AG09319 (cell line): ENCODE results near the gene NPAS1.

ENCODE experiments used
- DNase-seq: peaks from one replicate; pipeline ENCODE4 v3.0.0-alpha.2; 2010; ENCODE audit warnings: low read depth; ENCODE audit errors: extremely low read depth
- TF ChIP-seq, protein P1 (sequence below): IDR thresholded peaks from 2 replicates; pipeline ENCODE4 v1.5.1; 2011; ENCODE audit warnings: low read depth, mild to moderate bottlenecking, inconsistent platforms, low read length, moderate library complexity

Gene NPAS1

GRCh38 chr19:47027586-47028088 lies 8.0 kb downstream of the NPAS1 start:
- DNase-seq: no peak
- TF ChIP-seq, protein P1, sequence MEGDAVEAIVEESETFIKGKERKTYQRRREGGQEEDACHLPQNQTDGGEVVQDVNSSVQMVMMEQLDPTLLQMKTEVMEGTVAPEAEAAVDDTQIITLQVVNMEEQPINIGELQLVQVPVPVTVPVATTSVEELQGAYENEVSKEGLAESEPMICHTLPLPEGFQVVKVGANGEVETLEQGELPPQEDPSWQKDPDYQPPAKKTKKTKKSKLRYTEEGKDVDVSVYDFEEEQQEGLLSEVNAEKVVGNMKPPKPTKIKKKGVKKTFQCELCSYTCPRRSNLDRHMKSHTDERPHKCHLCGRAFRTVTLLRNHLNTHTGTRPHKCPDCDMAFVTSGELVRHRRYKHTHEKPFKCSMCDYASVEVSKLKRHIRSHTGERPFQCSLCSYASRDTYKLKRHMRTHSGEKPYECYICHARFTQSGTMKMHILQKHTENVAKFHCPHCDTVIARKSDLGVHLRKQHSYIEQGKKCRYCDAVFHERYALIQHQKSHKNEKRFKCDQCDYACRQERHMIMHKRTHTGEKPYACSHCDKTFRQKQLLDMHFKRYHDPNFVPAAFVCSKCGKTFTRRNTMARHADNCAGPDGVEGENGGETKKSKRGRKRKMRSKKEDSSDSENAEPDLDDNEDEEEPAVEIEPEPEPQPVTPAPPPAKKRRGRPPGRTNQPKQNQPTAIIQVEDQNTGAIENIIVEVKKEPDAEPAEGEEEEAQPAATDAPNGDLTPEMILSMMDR: no peak

- DNase-seq: no peak
- TF ChIP-seq, protein P1: no peak
Observed at GRCh38 chr19:47028195-47028601, 8.6 kb downstream of the NPAS1 start.

- TF ChIP-seq, protein P1: peak; percentile 85
Observed at GRCh38 chr19:47032171-47032811, 12.7 kb downstream of the NPAS1 start.

GRCh38 chr19:47035127-47036096 lies 15.8 kb downstream of the NPAS1 start:
- peak; percentile 37 for DNase-seq

More at GRCh38 chr19:47032171-47032811, 12.7 kb downstream of the NPAS1 start:
- no peak for DNase-seq

DNA sequence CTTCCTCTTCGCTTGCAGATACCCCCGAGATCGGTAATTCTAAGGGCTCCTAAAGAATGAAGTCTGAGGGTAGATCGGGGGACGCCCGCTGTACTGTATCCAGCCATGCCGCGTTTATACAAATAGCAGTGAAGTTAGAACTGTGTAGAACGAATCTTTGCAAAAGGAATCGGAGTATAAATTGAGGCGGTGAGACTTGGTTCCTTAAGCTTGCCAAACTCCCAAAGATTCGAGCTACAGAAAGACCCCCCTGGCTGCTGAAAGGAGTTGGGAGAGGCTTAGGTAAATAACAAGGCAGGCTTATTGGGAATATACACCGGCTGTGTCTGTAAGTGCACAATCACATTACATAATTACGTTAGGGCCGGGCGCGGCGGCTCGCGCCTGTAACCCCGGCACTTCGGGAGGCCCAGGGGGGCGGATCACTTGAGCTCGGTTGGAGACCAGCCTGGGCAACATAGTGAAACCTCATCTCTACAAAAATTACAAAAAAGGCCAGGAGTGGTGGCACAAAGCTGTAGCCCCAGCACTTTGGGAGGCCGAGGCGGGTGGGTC lies 16.5 kb downstream of the NPAS1 start:
- TF ChIP-seq, protein P1: no peak
- DNase-seq: no peak

More at GRCh38 chr19:47035127-47036096, 15.8 kb downstream of the NPAS1 start:
- TF ChIP-seq, protein P1: peak; percentile 91

DNA sequence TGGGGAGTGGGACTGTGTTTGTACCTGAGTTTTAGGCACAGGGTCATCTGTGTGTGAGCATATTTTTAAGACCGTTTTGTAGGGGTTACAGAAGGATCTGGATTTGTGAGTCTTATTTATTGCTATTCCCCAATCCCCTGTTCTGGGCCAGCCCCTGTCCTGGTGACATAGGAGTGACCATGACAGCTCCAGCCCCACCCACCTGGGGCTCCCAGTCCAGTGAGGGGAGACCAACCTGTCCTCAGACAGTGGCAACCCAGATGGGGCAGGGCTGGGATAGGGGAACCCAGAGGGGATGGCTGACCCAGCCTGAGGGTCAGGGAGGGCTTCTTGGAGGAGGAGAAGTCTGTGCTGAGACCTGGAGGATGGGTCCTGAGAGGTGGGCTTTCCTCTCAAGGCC lies 18.1 kb downstream of the NPAS1 start:
- TF ChIP-seq, protein P1: no peak
- DNase-seq: no peak
